HG02588 (cell line): Measurements from ENCODE around the gene MBNL1.
A peak's percentile ranks its signal among the peaks of the same experiment; 100 is the strongest.

Experiments
- ATAC-seq: cut with Tn5 transposase; IDR thresholded peaks from one replicate; pipeline ENCODE4 v1.9.1; 2021; ENCODE audit warnings: mild to moderate bottlenecking, moderate library complexity; ENCODE audit not compliant: unreplicated experiment

MBNL1 gene

DNA sequence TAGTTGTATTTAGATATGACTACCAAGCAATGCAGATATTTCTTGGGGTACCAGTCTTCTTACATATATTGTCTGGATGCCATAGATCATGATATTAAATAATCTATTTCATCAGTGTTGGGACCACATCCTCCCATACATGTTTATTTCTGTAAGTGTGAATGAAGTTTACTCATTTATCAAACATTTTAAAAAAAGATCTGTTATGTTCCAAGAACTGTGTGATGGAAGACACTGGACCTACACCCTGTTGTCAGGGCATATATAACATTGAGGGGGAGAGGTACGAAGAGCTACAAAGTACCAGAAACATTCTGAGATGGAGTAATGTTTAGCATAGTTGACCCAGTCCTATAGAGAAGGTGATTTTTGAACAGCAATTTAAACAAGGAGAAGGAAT lies 26.6 kb downstream of the MBNL1 start:
- ATAC-seq = no peak

DNA sequence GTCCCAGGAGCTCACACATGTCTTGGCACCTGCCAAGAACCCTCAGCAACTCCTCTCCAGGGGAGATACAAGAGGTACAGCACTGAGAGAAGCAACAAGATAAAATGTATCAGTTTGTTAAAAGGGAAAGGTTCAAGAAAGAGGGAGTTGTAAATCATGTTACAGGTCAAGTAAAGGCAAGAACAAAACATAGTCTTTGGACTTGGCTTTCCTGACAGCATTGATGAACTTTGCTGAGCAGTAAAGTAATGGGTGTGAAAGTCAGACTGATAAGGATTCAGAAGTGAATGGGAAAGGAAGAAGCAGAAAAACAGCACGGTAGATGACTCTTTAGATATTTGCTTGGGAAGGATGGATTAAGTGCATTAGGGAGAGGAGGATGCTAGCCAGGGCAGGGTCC lies 27.1 kb downstream of the MBNL1 start:
- no peak for ATAC-seq

DNA sequence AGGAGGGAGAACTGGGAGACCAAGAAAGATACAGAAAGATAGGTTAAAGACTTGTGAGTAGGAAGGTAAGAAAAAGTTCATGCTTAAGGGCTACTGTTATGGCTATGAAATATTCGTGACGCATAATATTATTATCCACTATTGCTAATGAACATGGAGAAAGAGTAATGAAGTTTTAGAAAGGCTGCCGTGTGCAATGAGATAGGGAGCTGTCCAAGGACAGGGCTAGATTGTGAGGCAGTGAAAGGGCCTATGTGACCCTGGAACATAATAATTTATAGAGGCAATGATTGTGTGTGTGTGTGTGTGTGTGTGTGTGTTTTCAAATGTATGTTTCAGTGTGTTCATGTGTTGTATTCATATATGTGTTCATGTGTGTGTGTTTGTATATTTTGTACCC lies 27.7 kb downstream of the MBNL1 start:
- no peak for ATAC-seq

DNA sequence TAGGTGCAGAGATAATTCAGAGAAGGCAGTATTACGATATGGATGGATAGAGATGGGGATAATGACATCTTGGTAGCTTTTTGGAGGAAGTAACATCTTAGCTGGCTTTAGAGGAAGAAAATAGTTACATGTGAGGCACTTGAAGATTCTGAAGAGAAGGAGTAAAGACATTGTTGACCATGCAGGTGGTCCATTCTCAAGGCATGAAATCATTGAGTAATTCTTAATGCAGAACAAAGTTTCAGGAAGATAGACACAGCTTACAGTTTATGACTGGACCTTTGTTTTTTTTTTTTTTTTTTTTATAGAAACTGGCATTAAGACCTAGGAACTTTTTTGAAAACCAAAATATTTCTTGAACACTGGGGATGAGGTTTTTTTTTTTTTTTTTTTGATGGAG lies 28.2 kb downstream of the MBNL1 start:
- ATAC-seq = no peak

DNA sequence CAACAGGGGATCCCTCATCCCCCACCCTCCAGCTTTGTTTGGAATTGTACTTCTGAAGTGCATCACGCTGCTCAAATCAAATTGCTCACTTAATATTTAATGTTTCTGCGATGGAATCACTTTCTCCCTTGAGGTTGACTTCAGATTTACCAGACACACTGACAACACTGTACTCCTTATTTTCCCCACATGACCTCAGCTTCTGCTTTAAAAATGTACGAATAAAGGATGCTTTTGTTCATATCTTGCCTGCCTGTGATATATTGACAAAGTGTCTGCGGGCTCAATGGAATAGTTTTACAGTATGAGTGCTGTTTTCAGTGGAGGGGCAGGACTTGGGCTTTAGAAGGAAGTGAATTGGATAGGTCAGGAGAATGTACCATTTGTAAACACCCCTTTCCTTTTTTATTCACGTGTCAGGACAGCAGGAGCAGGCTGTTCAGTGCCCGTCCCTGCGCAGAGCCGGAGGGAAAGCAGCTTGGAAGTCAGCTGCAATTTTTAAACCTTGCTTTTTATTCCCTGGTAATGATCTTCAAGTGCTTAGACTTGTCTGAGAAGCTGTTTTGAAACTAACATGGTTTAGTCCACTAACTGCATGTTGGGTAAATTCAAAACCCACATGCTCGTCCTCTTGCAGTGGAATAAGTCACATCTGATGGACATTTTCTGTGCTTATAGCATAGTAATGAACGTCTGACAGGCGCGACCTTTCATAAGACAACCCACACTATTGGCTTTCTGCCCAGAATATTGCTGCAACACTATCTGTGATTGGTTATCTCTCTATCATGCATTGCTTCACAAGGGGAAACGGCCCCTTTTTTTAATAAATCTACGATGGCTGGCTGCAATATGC lies 29.9 kb downstream of the MBNL1 start:
- ATAC-seq = peak; percentile 44

DNA sequence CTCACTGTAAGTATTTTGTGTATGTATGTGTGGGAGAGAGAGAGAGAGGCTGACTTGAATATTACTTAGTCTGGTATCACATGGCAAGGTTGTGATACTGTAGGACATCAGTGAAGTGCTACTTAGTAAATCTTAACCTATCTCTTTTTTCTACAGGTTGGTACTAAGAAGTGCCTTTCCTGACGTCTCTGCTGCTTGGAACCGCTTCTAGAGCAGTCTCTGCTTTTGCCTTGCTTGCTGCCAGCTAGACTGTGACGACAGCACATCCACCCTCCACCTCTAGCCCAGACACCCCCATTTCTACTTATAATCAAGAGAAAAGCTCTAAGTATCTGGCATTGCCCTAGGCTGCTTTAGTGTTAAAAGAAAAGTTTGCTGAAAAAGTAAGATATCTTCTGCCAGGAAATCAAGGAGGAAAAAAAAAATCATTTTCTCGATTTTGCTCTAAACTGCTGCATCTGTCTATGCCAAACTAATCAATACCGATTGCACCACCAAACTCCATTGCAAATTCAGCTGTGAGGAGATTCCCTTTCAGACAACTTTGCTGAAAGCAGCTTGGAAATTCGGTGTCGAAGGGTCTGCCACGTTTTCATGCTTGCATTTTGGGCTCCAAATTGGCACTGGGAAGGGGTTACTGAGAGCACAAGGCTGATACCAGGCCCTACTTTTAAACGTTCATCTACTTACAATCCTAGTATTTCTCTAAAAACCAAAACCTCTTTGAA lies 30.7 kb downstream of the MBNL1 start:
- peak; percentile 16 for ATAC-seq

DNA sequence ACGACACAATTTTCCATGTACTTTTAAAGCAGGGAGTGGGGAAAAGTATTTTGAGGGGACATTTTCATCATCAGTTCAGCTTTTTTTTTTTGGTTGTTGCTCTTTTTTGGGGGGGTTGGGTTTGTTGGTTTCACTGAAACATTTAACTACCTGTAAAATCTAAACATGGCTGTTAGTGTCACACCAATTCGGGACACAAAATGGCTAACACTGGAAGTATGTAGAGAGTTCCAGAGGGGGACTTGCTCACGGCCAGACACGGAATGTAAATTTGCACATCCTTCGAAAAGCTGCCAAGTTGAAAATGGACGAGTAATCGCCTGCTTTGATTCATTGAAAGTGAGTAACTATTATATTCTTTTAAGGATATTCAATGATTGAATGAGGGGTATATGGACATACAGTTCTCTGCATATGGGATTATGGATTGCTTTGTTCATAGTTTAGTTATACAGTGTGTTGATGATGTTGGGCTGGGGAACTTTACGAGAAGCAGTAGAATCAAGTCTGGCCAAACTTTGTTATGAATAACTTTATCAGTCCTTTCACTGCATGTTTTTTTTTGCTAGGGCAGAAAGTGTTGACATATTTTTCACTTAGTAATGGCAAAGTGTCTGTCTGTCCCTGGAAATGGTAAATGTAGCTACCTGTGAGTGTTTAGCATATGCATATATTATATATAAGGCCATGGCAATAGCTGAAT lies 31.5 kb downstream of the MBNL1 start:
- ATAC-seq = no peak

DNA sequence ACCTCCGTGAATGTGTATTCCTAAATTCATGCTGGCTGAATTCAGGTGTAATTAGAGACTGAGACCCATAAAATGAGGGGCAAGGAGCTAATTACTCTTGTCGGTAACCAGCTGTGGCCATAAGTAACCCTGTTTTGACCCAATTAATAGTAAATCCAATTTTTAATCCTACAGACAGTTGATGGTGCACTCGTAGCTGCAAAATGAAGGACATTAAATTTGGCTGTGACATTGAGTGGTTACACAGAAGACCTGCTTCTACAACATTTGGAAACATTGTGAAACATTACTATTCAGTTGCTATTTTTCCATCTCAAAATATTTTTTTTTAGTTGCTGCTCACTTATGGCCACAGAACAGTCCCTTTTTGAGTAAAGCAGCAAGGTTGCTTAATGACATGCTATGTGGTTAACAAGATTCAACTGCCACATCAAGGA lies 33.0 kb downstream of the MBNL1 start:
- ATAC-seq = no peak

DNA sequence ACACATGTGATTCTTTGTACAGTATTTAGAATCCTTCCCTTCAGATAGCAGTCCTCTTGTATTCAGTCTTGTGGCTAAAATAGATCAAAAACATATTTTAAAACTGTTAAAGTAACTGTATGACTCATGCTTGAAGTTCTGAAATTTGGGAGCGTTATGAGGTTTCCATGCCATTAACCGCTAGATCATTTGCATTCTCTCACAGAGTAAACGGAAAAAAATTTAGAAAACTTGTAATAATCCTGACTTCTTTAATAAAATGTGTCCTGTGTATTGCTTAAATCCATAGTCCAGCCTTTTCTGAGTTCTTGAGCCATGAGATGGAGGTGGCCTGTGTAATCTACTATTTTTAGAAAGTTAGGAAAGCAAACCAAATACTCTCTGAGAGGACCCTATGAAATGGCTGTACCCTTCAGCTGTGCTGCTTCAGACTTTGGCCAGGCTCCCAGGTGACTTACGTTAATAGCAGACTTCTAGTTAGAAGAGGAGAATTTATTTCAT lies 33.8 kb downstream of the MBNL1 start:
- ATAC-seq = peak; percentile 71

DNA sequence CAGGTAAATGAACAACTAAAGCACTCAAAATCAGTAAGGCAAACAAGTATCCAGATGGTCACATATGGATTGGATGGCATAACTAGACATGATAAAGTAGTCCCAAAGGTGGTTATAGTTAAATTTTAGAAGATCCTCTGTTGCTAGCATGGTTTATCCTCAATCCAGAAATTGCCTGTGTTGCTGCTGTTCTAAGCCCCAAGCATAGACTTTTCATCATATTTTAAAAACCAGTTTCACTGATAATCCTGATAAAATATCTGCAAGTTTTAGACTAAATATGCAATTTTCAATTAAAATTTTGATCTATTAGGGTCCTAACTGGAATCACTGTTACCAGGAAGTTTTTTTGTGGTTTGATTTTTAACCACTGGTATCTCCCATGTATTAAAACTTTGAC lies 35.4 kb downstream of the MBNL1 start:
- no peak for ATAC-seq

DNA sequence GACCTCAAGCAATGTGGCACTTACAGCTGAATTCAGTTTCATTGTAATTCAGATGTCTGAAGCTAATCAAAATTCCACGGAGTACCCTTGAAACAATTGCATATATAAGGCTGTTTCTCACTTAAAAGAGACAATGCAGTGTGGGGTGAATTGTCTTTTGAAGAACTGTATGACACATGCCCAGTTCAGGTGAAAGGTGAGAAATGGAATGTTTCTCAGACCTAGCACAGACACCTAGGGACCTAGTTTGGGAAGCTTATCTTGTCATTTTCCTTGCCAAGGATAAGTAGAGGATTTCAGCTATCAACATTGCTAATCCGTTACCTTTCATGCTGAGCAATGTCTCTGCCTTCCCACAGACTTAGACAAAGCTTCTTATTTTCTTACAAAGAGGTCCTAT lies 36.3 kb downstream of the MBNL1 start:
- no peak for ATAC-seq

DNA sequence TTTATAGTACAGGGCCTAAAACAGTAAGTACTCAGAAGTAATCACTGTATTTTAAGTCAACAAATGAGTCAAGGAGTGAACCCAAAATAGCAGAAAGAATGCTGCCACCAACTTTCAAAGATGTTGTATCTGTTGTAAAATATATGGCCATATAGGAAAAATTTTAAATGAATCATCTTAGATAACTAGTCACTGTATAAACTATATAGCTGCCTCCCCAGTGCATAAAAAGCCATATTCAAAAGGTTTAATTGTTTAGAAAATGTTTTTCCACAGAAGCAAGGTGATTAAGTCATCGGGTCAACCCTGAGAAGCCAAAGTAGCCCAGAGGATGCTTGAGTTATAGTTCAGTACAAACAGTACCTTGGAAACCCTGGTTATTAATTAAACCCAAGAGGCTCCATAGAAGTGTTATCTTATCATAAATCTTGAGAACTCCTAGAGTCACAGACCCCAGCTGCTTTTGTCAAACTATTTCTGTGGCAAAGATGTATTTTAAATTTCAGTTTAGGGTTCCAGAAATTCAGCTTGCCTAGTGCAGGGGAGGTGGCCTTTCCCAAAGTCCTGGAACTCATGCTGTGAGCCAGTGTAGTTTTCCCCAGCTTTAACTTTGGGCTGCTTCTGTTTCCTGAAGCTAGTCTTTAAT lies 39.2 kb downstream of the MBNL1 start:
- no peak for ATAC-seq

DNA sequence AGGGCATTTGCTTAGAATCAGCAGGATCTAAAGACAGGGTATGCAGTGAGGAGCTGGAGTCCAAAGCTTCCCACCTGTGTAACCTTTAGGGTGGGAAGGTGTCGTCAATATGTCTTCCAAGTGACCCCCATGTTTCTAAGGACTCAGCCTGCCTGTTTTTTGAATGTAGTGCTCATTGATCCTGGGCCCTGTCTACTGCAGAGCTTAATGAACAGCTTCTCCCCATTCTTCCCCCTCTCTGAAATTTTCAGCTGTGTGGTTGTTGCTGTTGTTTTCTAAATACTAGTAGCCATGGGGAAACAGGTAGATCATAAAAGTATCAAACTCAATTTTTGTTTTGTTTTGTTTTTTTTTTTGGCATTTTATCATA lies 39.7 kb downstream of the MBNL1 start:
- ATAC-seq = no peak

DNA sequence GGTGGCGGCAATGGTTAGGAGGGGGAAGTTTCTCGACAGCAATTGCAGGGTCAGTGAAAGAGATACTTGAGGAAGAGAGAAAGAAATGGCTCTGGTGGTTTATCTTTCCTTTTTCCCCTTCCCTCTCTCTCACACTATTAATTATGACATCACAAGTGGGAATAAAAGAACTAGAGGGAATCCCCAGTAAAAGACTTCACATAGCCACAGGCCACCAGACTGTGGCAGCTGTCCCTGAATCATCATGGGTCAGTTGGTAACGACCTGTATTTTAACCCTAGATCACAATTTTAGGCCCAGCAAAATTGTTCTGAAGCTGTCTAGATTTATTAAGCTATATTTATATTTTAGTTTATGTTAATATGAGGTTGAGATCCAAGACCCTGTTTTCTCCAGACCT lies 40.3 kb downstream of the MBNL1 start:
- no peak for ATAC-seq

DNA sequence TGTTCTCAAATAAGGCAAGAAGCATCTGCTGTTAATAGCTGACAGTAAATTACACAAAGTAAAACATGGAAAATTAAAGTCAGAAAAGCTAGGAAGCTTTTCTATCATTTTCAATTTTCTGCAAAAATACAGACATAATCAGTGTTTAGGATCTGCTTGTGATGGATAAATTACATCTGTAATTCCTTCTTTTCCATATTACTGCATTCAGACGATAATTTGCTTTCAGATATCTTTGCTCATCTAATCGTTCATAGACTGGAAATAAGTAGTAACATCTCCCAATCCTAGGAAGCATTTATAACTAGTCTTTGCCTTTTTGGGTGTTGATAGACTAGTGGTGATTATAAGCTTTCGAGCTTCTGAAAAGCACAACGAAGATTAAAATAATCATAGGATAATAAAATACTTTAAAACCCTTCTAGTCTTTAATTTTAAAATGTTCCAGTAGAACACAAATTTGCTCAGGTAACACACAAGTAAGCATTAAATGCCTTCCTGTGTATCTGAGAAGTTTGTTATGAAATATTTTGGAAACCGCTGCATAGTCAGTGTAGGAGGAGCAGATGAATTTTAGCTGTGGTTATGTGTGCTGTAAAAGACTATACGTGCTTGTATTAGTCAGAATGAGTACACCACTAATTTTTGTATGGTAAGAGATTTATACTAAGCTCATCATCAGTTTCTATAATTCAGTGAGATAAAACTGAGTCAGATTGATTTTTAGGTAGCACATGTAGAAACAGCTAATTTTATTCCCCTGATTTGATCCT lies 41.0 kb downstream of the MBNL1 start:
- ATAC-seq = no peak

DNA sequence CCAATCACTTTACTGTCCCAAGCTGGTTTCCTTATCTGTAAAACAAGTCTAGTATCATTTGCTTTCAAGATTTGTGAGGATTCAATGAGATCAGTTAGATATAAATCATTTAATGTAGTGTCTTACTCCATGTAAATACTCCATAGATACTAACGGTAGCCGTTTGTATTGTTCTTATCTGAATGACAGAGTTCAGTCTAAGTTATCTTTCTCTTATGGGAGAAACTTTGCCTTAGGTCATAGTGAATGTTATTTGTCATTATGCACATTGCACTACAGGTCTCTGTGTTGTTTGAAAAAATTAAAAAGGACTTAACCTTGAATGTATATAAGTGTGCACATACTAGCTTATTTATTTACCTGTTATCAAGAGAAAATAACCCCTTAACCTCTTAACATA lies 44.7 kb downstream of the MBNL1 start:
- ATAC-seq = no peak

DNA sequence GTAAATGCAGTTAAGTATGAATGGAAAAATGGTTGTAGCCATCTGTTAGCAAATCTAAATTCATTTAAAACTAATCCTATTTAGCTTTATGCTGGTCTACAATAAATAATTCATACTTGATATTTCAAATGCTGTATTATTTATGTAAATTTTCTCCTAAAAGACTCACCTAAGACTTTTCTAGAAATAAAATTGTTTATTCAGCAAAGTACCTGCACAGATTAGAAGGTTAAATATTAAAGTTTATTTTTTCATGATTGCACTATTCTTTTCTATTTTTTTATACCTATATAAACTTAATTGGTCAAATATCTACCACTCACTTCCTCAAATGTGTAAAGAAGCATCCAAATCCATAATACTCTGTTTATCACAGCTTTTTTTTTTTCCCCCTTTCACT lies 45.2 kb downstream of the MBNL1 start:
- ATAC-seq = no peak

DNA sequence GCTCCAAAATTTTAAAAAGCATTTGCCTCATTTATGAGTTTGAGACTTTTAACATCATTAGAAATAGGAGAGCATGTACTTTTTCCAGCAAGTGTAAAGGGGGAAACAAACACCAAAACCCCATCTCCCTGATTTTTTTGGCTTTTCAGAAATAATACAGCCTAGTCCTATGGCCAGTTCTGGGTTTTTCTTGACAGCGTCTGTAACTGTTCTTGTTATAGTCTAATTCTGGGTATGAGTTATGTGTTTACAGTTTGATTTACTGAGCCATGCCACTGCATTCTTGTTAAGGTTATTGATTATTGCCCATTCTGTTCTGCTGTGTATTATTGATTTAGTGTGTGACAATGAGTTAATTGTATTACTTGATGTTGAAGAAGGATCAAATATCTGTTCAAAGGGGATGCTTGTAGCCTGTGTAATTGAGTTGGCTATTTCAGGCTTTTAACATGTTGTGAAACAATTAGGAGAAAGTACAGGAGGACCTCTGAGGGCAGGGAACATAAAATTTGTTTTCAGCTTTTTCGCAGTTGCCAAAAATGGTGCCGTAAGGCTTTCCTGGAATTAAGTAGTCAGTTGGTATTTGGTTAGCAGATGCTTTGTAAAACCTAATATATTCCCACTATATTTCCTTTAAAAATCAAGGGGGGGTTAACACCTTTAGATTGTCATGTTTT lies 46.1 kb downstream of the MBNL1 start:
- no peak for ATAC-seq

DNA sequence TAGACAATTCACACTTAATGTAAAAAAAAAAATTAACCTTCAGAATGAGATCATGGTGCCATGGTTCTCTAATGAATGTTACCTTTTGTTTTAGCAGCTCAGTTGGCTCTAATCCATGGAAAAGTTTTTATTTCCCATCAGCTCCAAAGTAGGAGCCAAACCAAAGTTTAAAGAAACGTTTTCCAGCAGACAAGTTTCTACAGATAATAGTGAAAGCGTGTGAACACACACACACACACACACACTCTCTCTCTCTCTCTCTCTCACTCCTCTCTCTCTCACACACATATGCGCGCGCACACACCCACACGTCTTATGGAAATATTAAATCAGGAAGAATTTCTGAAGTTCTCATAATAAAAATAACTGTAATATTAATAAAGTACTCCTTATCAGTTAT lies 46.9 kb downstream of the MBNL1 start:
- ATAC-seq = no peak

DNA sequence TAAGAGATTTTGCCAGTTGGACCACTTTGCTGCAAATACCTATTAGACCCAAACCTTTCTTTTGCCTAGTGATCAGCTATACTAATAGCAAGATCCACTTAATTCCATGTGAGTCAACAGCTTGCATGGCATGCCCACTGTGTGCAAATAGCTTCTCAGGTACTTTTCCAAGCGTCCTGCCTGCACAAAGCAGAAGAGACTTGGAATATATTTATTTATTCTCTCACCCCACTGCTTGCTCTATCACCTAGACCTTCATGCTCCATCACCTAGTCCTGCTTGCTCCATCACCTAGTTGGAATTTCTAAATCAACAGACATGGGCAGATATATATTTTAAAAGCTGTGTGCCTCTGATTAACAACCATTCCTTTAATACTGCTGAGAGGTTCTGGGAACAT lies 47.6 kb downstream of the MBNL1 start:
- no peak for ATAC-seq
